Medulla oblongata (tissue), 1 donor: ENCODE results near the gene MAP3K8.

ENCODE experiments used
- DNase-seq: peaks from one replicate; pipeline ENCODE4 v3.0.0-alpha.2; 2015; ENCODE audit errors: extremely low spot score

The MAP3K8 gene

DNA sequence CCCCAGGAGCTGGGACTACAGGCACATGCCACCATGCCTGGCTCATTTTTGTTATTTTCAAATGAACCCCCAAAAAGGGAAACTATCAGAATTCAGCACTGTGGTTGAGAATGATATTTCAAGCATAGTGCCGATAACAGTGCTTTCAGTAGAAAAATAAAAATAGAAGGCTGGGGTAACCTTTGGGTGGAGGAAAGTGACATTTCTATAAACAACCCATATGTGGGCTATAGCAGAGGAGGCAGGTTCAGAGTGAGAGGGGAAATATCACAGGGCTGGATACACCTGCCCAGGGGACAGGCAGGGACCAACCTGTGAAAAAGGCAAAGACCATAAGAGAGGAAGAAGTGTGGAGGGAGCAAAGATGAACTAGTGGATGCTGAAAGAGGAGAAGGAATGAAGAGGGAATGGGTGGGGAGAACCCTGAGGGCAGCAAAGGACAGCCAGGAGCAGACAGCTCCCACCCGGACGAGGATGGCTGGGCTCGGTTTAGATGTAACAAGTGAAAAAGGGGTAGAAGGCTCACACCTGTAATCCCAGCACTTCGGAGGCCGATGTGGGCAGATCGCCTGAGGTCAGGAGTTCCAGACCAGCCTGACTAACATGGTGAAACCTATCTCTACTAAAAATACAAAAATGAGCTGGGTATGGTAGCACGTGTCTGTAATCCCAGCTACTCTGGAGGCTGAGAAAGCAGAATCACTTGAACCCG, 56.5 kb downstream of the MAP3K8 start:
- no peak for DNase-seq

DNA sequence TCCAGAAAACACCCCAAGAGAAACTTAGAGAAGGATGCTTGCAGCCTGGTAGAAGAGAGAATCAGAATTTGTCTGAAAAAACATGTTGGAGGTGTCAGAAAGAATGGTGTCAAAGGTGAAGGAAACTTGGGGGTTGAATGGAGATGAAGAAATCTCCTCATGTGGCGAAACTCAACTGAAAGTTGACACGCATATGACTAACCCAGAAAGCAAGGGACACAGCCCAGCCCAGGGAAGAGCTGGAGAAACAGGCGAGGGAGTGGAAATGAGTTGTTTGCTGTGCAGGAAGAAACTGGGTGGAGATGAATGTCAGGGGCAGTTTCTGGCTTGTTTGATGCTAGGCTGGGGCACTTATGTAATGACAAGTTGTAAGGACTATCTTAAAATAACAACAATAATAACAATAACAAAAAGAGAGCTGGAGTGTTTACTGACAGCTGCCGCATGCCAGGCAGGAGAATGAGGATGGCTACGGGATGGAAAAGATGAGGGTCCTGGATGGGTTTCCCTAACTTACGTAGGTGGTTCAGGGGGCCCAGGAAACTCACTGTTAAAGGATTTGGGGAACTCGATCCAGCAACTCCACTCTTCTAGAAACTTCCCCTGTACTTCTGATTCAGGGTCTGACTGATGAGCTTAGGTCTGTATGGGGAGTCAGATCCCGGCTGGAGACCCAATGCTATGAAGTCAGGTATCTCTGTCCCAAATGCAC, 57.4 kb downstream of the MAP3K8 start:
- no peak for DNase-seq

DNA sequence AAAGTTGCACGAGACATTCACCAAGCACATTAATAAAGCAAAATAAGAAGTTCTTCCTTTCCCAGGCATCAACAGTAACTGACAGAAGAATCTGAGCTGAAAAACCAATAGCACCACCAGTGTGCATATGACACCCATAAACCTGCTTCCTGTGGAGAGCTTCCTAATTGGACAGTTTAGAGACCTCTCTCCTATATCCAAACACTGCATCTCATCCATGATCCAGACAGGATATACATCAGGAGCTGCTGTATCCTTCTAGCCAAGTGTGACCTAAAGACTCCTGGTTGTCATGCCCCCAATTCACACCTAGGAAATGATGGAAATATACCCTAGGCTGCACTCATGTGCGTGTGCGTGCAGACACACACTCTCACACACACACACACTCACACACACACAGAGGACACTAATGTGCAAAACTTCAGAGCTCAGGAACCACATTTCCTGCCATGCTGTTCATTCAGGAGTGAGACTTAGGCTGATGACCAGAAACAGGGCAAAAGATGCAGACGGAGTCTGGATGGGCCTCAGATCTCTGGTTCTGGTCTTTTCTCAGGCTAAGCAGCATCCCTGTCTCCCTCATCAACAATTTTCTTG, 58.0 kb downstream of the MAP3K8 start:
- no peak for DNase-seq

DNA sequence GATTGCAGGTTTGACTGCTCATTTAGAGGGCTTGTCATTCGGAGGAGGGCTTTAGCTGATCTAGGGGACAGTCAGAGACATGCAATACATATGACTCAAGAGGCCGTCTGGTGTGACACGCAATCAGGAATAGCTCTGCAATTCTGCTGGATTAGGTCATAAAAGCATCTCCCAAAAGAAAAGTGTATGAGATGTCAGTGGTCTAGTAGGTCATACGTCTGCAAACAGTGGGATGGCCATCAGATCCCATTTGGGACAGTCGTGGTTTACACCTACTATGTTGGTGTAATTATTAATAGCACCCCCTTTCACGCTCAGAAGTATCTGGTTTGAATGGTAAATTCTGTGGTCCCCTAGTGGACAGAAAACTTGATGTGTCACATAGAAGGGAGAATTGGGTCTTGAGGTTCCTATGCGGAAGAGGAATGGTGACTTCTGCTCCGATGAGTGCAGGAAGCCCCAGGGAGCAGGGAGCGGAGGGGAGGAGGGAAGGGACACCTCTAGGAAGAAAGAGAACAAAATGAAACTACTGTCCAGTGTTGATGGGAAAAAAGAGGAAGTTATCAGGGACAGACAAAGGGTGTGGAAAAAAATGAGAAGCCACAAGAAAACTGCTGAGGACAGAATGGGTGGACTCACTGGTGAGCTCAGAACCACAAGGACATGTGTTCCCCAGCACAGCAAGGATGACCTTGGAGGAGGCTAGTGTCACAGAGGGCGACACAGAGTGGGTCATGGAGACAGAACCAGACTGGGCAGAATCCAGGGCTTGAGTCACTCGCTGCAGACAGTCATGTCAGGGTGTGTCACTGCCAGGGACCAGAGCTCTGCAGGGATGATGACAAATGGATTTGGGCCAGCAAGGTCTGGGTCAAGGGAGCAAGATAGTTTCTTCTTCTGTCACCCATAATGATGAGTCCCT, 59.9 kb downstream of the MAP3K8 start:
- peak; percentile 78 for DNase-seq

DNA sequence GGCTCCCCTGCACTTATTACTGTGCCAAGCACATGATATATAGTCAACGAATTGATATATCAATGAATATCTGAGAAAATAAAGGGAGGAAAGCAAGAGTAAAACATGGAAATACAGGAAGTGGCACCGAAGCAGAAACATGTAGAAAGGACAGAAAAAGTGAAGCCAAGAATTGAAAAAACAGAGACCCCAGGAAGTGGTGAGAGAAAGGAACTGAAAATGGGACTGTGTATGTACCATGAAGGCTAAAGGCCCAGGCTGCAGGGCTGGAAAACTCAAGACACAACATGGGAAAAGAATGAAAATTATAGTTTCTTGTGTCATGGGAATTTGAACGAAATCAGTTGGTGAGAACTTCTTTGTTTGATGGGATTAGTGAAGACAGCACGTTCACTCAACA, 60.6 kb downstream of the MAP3K8 start:
- DNase-seq: peak; percentile 41

DNA sequence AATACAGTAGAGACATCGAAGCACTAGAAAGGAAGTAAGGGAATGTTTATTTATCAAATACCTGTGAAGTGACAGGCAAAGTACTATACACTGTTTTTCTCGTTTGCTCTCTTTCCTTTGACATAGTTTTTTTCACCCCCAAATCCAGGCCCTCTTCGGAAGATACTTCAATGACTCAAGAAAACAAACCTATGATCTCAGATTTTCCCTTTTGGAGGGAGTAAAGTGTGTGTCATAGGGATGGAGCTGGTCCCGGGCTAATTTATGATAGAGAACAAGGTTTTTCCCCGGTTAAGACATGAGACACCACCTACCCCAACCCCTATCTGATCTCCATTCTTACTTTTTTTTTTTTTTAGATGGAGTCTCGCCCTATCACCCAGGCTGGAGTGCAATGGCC, 61.7 kb downstream of the MAP3K8 start:
- DNase-seq: no peak

DNA sequence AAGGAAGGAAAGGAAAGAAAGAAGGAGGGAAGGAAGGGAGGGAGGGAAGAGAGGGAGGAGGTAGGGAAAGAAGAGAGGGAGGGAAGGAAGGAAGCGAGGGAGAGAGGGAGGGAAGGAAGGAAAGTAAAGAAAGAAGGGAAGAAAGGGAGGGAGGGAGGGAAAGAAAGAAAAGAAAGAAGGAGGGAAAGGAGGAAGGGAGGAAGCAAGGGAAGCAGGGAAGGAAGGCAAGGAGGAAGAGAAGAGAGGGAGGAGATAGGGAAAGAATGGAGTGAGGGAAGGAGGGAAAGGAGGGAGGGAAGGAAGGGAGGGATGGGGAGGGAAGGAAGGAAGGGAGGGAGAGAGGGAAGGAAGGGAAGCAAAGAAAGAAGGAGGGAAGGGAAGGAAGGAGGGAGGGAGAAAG, 65.8 kb downstream of the MAP3K8 start:
- DNase-seq: no peak

DNA sequence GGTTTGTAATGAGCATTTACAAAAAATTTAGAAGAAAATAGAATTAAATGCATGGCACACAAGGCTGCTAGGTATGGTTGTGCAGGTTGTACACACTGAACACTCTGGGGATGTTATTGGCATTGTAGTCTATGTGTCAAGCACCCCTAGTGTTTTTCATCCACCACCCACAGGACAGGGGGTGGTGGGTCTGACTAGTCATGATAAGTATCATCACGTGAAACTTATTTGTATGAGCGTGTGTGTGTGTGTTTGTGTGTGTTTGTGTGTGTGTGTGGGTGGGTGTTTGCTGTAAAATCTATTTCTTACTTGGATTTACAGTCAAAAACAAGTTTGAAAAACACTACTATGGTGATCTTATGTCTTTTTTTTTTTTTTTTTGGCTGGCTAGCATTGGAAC, 66.5 kb downstream of the MAP3K8 start:
- no peak for DNase-seq

DNA sequence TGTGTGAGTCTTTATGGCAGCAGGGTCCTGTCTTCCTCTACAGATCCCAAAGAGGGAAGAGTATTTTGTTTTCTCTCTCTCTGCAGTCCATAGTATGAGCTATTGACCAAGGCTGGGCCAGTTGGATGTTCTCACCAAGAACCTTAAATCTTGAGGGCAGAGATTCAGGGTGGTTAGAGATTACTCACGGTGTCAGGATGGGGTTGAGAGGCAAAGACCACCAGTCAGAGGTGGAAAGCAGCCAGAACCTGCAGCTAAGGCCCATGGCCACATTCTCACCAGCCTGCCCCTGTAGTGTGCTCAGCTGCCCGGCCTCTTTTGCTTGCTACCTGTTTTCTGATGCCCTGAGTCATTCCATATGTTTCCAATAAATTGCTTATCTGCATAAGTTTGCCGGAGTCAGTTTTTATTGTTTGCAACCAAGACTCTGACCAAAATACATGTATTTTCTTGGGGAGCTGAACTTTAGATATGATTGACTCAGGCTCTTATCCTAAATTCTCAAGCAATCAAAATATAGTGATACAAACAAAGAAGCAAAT, 67.0 kb downstream of the MAP3K8 start:
- DNase-seq: no peak

DNA sequence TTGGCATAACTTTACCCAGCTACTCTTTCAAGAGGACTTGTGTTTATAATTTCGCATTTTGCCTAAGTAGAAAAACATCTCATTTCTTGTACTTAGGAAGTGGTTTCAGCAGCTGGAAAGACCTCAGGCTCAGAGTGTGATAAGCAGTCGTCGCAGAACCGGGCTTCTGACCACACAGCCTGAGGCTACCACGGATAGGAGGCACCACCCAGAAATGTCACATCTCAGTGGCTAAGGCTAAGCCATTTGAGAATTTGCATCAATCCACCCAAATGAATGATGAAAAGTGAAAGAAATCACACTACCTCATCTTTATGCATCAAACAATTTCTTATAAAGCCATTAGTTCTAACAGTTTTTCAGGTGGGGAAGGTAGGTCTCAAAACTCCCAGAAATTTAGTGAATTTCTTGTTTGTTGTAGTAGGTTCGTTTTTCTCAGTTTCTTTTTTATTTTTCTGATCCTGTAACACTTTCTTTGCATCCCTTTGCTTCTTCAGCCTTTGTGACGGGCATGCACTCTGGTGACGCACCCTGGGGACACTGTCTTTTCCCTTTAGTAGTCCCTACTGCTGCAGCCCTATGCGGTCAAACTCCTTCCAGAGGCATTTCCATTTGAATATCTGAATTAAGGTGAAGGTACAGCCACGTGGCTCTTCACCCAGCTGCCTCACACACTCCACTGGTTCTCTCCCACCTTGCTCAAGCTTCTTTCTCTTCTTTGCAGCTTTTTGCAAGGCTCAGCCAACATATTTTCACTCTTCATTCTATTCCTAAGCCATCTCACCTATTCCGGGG, 68.5 kb downstream of the MAP3K8 start:
- no peak for DNase-seq

DNA sequence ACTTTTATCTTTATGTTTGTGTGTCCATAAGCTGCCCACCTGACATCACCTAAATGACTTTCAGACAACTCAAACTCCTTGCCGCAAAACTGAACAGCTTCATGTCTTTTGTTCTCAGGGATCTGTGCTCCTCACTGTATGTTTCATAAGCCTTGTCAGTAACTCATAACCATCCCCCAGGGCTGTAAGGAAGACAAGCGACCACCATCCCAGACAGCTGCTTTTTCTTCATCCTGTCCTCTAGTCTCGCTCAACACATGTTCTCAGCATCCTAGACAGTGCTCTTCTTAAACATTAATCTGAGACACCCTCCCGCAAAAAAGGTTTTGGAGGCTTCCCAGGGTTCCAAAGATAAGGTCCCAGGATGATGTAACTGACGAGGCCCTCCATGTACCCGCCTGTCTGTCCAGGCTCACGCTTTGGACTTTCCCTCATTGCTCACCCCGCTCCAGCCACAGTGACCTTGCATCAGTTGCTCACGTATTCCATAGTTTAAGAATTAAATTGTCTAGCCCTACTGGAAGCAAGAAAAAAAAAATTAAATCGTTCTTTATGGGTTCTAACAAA, 69.8 kb downstream of the MAP3K8 start:
- no peak for DNase-seq

DNA sequence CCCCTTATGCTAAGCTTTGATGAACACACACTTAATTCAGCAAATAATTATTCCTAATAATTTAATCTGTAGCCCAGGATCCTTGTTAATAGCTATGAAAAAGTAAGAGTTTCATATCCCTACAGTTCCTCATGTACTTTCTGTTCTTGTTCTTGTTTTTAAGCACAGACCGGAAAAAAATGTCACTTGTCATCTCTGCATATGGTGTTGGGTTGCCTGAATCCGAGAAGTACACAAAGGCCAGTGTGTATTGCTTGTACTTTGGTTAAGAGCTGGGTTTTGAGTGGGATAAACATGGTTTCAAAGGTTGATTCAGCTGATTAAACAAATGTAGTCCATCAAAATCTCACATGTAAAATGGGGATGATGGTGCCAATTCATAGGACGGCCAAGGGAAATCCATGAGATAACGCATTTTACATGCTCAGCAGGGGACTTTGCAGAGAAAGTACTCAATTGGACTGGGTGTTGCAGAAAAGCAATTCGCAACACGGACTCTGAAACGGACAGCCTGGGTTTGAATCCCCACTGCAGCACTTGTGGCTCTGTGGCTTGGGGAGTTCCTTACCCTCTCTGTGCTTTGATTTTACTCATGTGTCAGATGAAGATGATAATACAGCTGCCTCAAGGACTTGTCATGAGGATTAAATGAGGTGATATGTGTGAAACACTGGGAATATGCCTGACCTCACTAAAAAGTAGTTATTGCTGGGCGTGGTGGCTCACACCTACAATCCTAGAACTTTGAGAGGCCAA, 71.7 kb downstream of the MAP3K8 start:
- peak; percentile 71 for DNase-seq

DNA sequence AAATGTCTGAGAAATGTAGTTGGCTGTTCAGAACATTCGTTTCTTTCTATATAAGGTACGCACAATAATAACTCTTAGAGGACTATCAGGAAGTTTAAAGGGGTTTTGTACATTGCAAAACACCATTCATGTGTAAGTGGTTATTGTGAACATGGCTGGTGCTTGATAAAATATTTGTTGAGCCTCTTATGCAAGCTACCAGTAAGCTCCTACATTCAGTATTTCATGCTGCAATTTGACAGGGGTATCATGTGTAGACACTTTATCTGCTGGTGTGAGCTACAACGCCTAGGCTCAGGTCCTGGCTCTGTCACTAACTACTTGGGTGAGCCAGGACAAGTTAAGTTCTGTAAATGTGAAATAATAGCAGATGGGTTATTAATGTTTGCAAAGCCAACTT, 75.5 kb downstream of the MAP3K8 start:
- DNase-seq: no peak

DNA sequence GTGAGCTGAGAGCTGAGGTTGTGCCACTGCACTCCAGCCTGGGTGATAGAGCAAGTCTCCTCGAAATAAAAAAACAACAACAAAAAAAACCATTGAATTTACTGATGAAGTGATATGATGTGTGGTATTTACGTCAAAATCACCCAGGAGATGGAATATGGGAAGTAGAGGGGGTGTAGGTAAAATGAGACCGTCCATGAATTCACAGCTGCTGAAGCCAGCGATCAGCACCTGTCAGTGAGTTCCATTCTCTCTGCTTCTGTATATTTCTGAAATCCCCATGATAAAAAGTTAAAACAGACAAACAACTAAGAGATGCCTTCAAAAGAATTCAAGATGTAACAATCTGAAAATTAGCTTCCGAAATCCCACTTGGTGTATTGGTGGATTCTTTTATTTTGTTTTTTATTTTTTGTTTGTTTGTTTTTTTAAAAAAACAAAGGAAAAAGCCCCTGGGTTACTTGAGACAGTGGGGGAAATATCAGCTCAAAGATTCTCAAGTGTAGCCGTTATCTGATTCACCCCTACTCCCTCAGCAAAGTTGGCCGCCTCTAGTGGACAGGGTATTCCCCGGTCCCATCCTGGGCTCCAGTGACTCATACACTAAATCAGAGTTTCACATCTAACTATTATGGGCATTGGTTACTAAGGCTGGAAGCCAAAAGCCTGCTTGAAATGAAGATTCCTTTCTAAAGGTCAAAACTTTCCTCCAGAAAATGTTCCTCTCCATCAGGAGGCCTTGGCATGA, 76.4 kb downstream of the MAP3K8 start:
- no peak for DNase-seq

DNA sequence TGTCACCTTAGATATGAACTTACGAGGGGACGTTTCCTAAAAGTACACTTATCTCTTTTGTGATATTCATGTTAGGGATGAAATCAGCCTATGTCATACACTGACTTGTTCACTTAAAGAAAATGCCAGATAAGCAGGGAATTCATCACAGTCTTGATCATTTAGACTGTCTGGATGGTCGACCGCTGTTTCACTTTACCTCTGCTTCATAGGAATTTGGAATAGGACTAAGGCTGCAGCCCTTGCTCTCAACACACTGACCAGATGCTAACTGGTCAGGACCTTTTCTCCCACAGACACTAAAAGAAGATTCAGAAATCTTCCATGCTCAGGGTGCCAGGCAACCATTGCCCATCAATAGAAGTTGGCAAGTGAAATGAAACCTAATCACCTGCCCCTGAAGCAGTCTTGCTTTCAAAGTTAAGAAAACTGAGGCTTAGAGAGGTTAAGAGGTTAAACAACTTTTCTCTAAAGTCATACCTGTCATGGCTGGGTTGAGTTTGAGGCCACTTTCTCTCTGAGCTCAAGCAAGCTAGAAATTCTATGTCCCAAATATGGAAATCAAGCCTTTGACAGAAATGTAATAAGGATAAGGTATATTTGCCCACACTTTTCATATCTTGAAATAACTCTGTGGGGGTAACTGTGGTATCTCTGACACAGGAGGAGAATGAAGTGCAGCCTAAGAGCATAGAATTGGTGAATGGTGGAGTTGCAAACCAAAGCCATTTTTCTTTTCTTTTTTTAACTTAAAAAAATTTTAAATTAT, 77.1 kb downstream of the MAP3K8 start:
- DNase-seq: no peak
